GDM1 (cell line): ENCODE measurements around the gene CATSPERD.
"Not testable (repeated sequence)": the region's sequence is repeated elsewhere in the genome, so short reads cannot be mapped to it uniquely, and the experiment has no call there.

Source experiments
- DNase-seq: peaks from one replicate; lab custom pipeline; 2025; lab: John Stamatoyannopoulos, UW

The CATSPERD gene

GRCh38 chr19:5698635-5699422 lies 21.6 kb upstream of the CATSPERD start:
- no peak for DNase-seq

- DNase-seq, result no peak
Measured at GRCh38 chr19:5700455-5701092, 19.9 kb upstream of the CATSPERD start.

GRCh38 chr19:5702053-5702410 lies 18.4 kb upstream of the CATSPERD start:
- not testable (repeated sequence) for DNase-seq

- DNase-seq, result no peak
Measured at GRCh38 chr19:5703819-5704818, 16.3 kb upstream of the CATSPERD start.

- DNase-seq, result no peak
Measured at GRCh38 chr19:5705552-5705951, 14.9 kb upstream of the CATSPERD start.

GRCh38 chr19:5706876-5707573 lies 13.4 kb upstream of the CATSPERD start:
- no peak for DNase-seq

- no peak for DNase-seq
Measured at GRCh38 chr19:5707576-5708575, 12.6 kb upstream of the CATSPERD start.

- no peak for DNase-seq
Measured at GRCh38 chr19:5711025-5711424, 9.4 kb upstream of the CATSPERD start.

- no peak for DNase-seq
Measured at GRCh38 chr19:5711713-5712161, 8.7 kb upstream of the CATSPERD start.

GRCh38 chr19:5713228-5713627 lies 7.2 kb upstream of the CATSPERD start:
- DNase-seq, result no peak

- DNase-seq, result no peak
Measured at GRCh38 chr19:5714816-5715215, 5.6 kb upstream of the CATSPERD start.

GRCh38 chr19:5717215-5717935 lies 3.1 kb upstream of the CATSPERD start:
- no peak for DNase-seq

- no peak for DNase-seq
Measured at GRCh38 chr19:5718037-5718578, 2.3 kb upstream of the CATSPERD start.

GRCh38 chr19:5718579-5719273 lies 1.7 kb upstream of the CATSPERD start:
- no peak for DNase-seq

GRCh38 chr19:5719274-5719960 lies 1.0 kb upstream of the CATSPERD start:
- DNase-seq, result no peak

- no peak for DNase-seq
Measured at GRCh38 chr19:5727453-5728050, 7.1 kb downstream of the CATSPERD start.

- DNase-seq, result not testable (repeated sequence)
Measured at GRCh38 chr19:5733172-5733571, 12.7 kb downstream of the CATSPERD start.

GRCh38 chr19:5738423-5738822 lies 18.0 kb downstream of the CATSPERD start:
- no peak for DNase-seq
